HG03103 (cell line): ENCODE measurements around the gene SLC17A9.
"Not testable (repeated sequence)": the region's sequence is repeated elsewhere in the genome, so short reads cannot be mapped to it uniquely, and the experiment has no call there.

Experiments
- ATAC-seq: cut with Tn5 transposase; IDR thresholded peaks from one replicate; pipeline ENCODE4 v1.9.1; 2021; ENCODE audit warnings: low read depth; ENCODE audit not compliant: unreplicated experiment

The SLC17A9 gene

GRCh38 chr20:62953839-62954703 lies 1.6 kb downstream of the SLC17A9 start:
- peak; percentile 78 for ATAC-seq

GRCh38 chr20:62955519-62956386 lies 3.2 kb downstream of the SLC17A9 start:
- ATAC-seq = no peak

GRCh38 chr20:62956387-62957135 lies 4.1 kb downstream of the SLC17A9 start:
- no peak for ATAC-seq

GRCh38 chr20:62957136-62958117 lies 4.9 kb downstream of the SLC17A9 start:
- ATAC-seq = no peak

GRCh38 chr20:62958388-62959100 lies 6.0 kb downstream of the SLC17A9 start:
- no peak for ATAC-seq

- no peak for ATAC-seq
Measured at GRCh38 chr20:62959101-62959971, 6.8 kb downstream of the SLC17A9 start.

- ATAC-seq = no peak
Measured at GRCh38 chr20:62959998-62960436, 7.5 kb downstream of the SLC17A9 start.

GRCh38 chr20:62960446-62961309 lies 8.2 kb downstream of the SLC17A9 start:
- ATAC-seq = not testable (repeated sequence)

- ATAC-seq = no peak
Measured at GRCh38 chr20:62961310-62961783, 8.8 kb downstream of the SLC17A9 start.

- no peak for ATAC-seq
Measured at GRCh38 chr20:62961799-62962198, 9.3 kb downstream of the SLC17A9 start.

GRCh38 chr20:62962221-62962879 lies 9.8 kb downstream of the SLC17A9 start:
- no peak for ATAC-seq

GRCh38 chr20:62962891-62963613 lies 10.5 kb downstream of the SLC17A9 start:
- ATAC-seq = no peak

- ATAC-seq = no peak
Measured at GRCh38 chr20:62963614-62964397, 11.3 kb downstream of the SLC17A9 start.

GRCh38 chr20:62964700-62965099 lies 12.2 kb downstream of the SLC17A9 start:
- ATAC-seq = no peak

- no peak for ATAC-seq
Measured at GRCh38 chr20:62965363-62965771, 12.9 kb downstream of the SLC17A9 start.
